ENCODE results near the gene STXBP5.

- TF ChIP-seq CTCF (IDR thresholded peaks at IDR 0.05) (no peak), EZH2 (IDR thresholded peaks at IDR 0.05; ENCODE audit: borderline replicate concordance, insufficient read depth, low read depth, low read length, poor library complexity, severe bottlenecking) (no peak)
Measured at GRCh38 chr6:147201885-147202515, 2.2 kb upstream of the STXBP5 start.
